Activated naive CD4-positive, alpha-beta T cell treated with anti-CD3 and anti-CD28 coated beads for 36 hours (primary cell): ENCODE measurements around the gene UBE3B. TPM values are rescaled to one million over a fixed set of nuclear protein-coding genes. Genes with fewer than 3 reads are reported as not detected.

Source experiments
- CTCF ChIA-PET: fragments of 350-600 bp; sonication (Branson Sonifier 250); formaldehyde crosslinking; loops from one replicate; lab custom pipeline; 2021; ENCODE audit warnings: antibody characterized with exemption; lab: Charles Lee
- DNase-seq: peaks from one replicate; pipeline ENCODE4 v3.0.0-alpha.2; 2020
- H3K27ac Mint-ChIP-seq: one replicate; pipeline ENCODE4 v1.8.0; 2021; ENCODE audit warnings: mild to moderate bottlenecking, mixed read lengths
- H3K27me3 Mint-ChIP-seq: one replicate; pipeline ENCODE4 v1.8.0; 2021; ENCODE audit warnings: low read depth, mixed read lengths
- H3K36me3 Mint-ChIP-seq: one replicate; pipeline ENCODE4 v1.8.0; 2021; ENCODE audit warnings: low read depth, mixed read lengths
- H3K4me1 Mint-ChIP-seq: one replicate; pipeline ENCODE4 v1.8.0; 2021; ENCODE audit warnings: low read depth, mixed read lengths
- H3K4me3 Mint-ChIP-seq: one replicate; pipeline ENCODE4 v1.8.0; 2021; ENCODE audit warnings: mild to moderate bottlenecking, moderate library complexity, mixed read lengths
- H3K9me3 Mint-ChIP-seq: one replicate; pipeline ENCODE4 v1.8.0; 2021; ENCODE audit warnings: mixed read lengths
- intact Hi-C: fragments of 100-400 bp; cut with micrococcal nuclease; formaldehyde crosslinking; loops from one replicate; pipeline ENCODE4 v1.15.1; 2023
- total RNA-seq, 2 experiments: library from RNA; stranded (reverse); gene quantifications; one replicate each; pipeline ENCODE4 v1.2.3, GENCODE V29; 2021

UBE3B gene
- total RNA-seq, 2 experiments from 2014 or later = 26.2 to 26.6 TPM

- peaks cover 10% of the 10 kb centered on the region for H3K36me3 Mint-ChIP-seq
- intact Hi-C loops = no loop called here
Measured at GRCh38 chr12:109524466-109525278, 47.2 kb downstream of the UBE3B start.

GRCh38 chr12:109525279-109525585 lies 47.8 kb downstream of the UBE3B start:
- Mint-ChIP-seq H3K36me3 (peaks cover 12% of the 10 kb centered on the region), H3K27ac (no peak overlapping the region), H3K4me1 (no peaks in the 10 kb centered on the region), H3K27me3 (no peaks in the 10 kb centered on the region), H3K9me3 (no peaks in the 10 kb centered on the region), H3K4me3 (no peak overlapping the region)
- intact Hi-C loops = no loop called here
- no peak for DNase-seq
- CTCF ChIA-PET = interaction anchor here (0.6 to 1.1 kb wide), 4 partner anchors 16 to 252 kb away, joined by 3 read pairs; no protein-coding TSS in a partner anchor

More at GRCh38 chr12:109524466-109525278, 47.2 kb downstream of the UBE3B start:
- H3K4me3 Mint-ChIP-seq = no peak overlapping the region
- no peak overlapping the region for H3K27ac Mint-ChIP-seq
- CTCF ChIA-PET = interaction anchor here (0.6 to 1.5 kb wide), 5 partner anchors 15 to 253 kb away, joined by 3 to 8 read pairs (median 3); no protein-coding TSS in a partner anchor
- H3K4me1 Mint-ChIP-seq = no peaks in the 10 kb centered on the region
- no peak for DNase-seq
- H3K27me3 Mint-ChIP-seq = no peaks in the 10 kb centered on the region
- no peaks in the 10 kb centered on the region for H3K9me3 Mint-ChIP-seq

- Mint-ChIP-seq H3K9me3 (no peaks in the 10 kb centered on the region), H3K4me3 (no peak overlapping the region), H3K27me3 (no peaks in the 10 kb centered on the region), H3K36me3 (peaks cover 10% of the 10 kb centered on the region), H3K27ac (no peak overlapping the region), H3K4me1 (no peaks in the 10 kb centered on the region)
- DNase-seq = no peak
- intact Hi-C loops = no loop called here
- CTCF ChIA-PET = no interaction called here
Measured at GRCh38 chr12:109527489-109528123, 50.2 kb downstream of the UBE3B start.

GRCh38 chr12:109529691-109530640 lies 52.5 kb downstream of the UBE3B start:
- H3K9me3 Mint-ChIP-seq = no peaks in the 10 kb centered on the region
- peaks cover 10% of the 10 kb centered on the region for H3K36me3 Mint-ChIP-seq
- intact Hi-C loops = no loop called here
- CTCF ChIA-PET = no interaction called here
- H3K4me1 Mint-ChIP-seq = no peaks in the 10 kb centered on the region
- no peak overlapping the region for H3K4me3 Mint-ChIP-seq
- no peak for DNase-seq
- H3K27me3 Mint-ChIP-seq = no peaks in the 10 kb centered on the region
- no peak overlapping the region for H3K27ac Mint-ChIP-seq

GRCh38 chr12:109531411-109531810 lies 54.0 kb downstream of the UBE3B start:
- Mint-ChIP-seq H3K27me3 (no peaks in the 10 kb centered on the region), H3K9me3 (no peaks in the 10 kb centered on the region), H3K4me3 (no peak overlapping the region), H3K36me3 (peaks cover 6% of the 10 kb centered on the region), H3K27ac (no peak overlapping the region), H3K4me1 (no peaks in the 10 kb centered on the region)
- CTCF ChIA-PET = no interaction called here
- intact Hi-C loops = no loop called here
- DNase-seq = no peak

- H3K4me3 Mint-ChIP-seq = no peak overlapping the region
- intact Hi-C loops = no loop called here
- no peaks in the 10 kb centered on the region for H3K4me1 Mint-ChIP-seq
- no peaks in the 10 kb centered on the region for H3K27me3 Mint-ChIP-seq
- no peaks in the 10 kb centered on the region for H3K9me3 Mint-ChIP-seq
- H3K36me3 Mint-ChIP-seq = peaks cover 8% of the 10 kb centered on the region
- CTCF ChIA-PET = interaction anchor here (0.7 kb wide), 1 partner anchor 244 kb away, joined by 3 read pairs; no protein-coding TSS in a partner anchor
- no peak overlapping the region for H3K27ac Mint-ChIP-seq
- no peak for DNase-seq
Measured at GRCh38 chr12:109532721-109533486, 55.5 kb downstream of the UBE3B start.

- no peaks in the 10 kb centered on the region for H3K9me3 Mint-ChIP-seq
- H3K4me1 Mint-ChIP-seq = no peaks in the 10 kb centered on the region
- H3K4me3 Mint-ChIP-seq = no peak overlapping the region
- no peaks in the 10 kb centered on the region for H3K27me3 Mint-ChIP-seq
- DNase-seq = no peak
- H3K27ac Mint-ChIP-seq = no peak overlapping the region
- intact Hi-C loops = no loop called here
- H3K36me3 Mint-ChIP-seq = peaks cover 6% of the 10 kb centered on the region
- CTCF ChIA-PET = no interaction called here
Measured at GRCh38 chr12:109533487-109533740, 56.0 kb downstream of the UBE3B start.

GRCh38 chr12:109534456-109534855 lies 57.0 kb downstream of the UBE3B start:
- no peak for DNase-seq
- intact Hi-C loops = no loop called here
- Mint-ChIP-seq H3K36me3 (peaks cover 5% of the 10 kb centered on the region), H3K27me3 (no peaks in the 10 kb centered on the region), H3K4me3 (no peak overlapping the region), H3K4me1 (no peaks in the 10 kb centered on the region), H3K27ac (no peak overlapping the region), H3K9me3 (no peaks in the 10 kb centered on the region)
- CTCF ChIA-PET = interaction anchor here (1.1 kb wide), 1 partner anchor 15 kb away, joined by 3 read pairs; no protein-coding TSS in a partner anchor

GRCh38 chr12:109535231-109535862 lies 57.9 kb downstream of the UBE3B start:
- Mint-ChIP-seq H3K9me3 (no peaks in the 10 kb centered on the region), H3K4me3 (no peak overlapping the region), H3K4me1 (no peaks in the 10 kb centered on the region), H3K27ac (no peak overlapping the region), H3K27me3 (no peaks in the 10 kb centered on the region), H3K36me3 (peaks cover 2% of the 10 kb centered on the region)
- intact Hi-C loops = no loop called here
- CTCF ChIA-PET = no interaction called here
- DNase-seq = no peak

GRCh38 chr12:109535863-109536250 lies 58.4 kb downstream of the UBE3B start:
- no peak for DNase-seq
- CTCF ChIA-PET = no interaction called here
- H3K4me3 Mint-ChIP-seq = no peak overlapping the region
- H3K27me3 Mint-ChIP-seq = no peaks in the 10 kb centered on the region
- no peak overlapping the region for H3K27ac Mint-ChIP-seq
- no peaks in the 10 kb centered on the region for H3K4me1 Mint-ChIP-seq
- intact Hi-C loops = no loop called here
- no peaks in the 10 kb centered on the region for H3K9me3 Mint-ChIP-seq
- peaks cover 1% of the 10 kb centered on the region for H3K36me3 Mint-ChIP-seq

- intact Hi-C loops = no loop called here
- Mint-ChIP-seq H3K4me3 (no peak overlapping the region), H3K36me3 (peaks cover 1% of the 10 kb centered on the region), H3K27me3 (no peaks in the 10 kb centered on the region), H3K9me3 (no peaks in the 10 kb centered on the region), H3K27ac (no peak overlapping the region), H3K4me1 (no peaks in the 10 kb centered on the region)
- no peak for DNase-seq
- CTCF ChIA-PET = no interaction called here
Measured at GRCh38 chr12:109537136-109537535, 59.7 kb downstream of the UBE3B start.
